Hematopoietic multipotent progenitor cell (in vitro differentiated cells): ENCODE measurements around the gene GALNT1. TPM values are rescaled to one million over a fixed set of nuclear protein-coding genes. Genes with fewer than 3 reads are reported as not detected.

Experiments
- DNase-seq, 3 donors: peaks; one replicate each; pipeline ENCODE4 v3.0.0-alpha.2; 2011 to 2015; ENCODE audit warnings: low read depth in 2 of 3, low spot score in 2 of 3
- total RNA-seq: library from RNA; depleted of rRNA; stranded (reverse); fragments of >200 nt; gene quantifications from one replicate; pipeline ENCODE4 v1.2.3, GENCODE V29; 2012

GALNT1 gene
- total RNA-seq, 1 donor, result 35.0 TPM

DNA sequence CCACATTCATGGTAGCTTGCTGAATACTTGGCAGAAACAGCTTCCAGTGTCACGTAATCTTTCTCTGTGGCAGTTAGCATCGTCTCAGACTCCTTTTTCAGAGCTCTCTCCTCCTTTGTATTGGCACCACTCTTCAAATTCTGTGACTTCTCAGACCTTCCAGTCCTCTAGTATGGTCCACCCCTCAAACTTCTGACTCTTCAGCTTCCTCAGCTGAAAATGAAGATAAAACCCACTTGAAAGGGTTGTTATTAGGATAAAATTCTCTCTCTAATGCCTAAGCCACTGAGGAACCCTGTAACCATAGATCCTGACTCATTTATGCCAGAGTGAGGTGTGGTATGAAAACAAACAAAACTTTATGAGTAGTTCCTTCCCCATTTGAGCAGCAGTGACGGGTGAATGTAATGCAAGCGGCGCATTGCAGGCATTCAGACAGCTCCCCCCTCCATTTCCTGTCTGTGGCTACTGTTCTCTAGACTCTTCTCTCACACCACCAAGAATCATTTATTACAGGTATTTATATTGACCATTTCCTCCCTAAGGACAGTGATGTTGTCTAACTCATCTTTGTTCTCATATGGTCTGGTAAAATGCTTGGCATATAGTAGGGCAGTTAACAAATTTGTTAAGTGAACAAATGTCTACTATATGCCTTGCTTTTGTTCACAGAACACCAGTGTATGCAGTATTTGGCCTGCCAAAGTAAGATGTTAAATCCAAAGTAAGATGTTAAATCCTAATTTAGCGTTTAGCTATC lies 35.3 kb downstream of the GALNT1 start:
- DNase-seq, result peak; percentile 19 to 93 (median 87)

DNA sequence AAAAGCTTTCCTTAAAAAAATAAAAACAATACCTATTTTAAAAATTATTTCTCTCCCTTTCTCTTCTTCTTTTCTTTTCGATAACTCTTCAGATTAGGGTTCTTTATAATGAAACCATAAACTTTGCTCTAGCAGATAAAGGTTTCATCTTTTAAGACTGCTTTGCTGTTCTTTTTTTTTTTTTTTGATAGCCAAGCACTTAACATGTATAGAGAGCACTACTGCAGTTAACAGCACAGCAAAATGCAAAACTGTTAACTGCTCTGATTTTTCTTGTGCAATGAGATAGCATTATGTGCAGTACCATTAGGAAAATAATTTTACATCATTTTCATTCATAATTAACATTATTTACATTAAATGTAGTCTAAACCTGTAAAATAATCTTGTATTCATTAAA lies 36.3 kb downstream of the GALNT1 start:
- DNase-seq, result no peak

GRCh38 chr18:35618289-35618688 lies 36.7 kb downstream of the GALNT1 start:
- no peak for DNase-seq

DNA sequence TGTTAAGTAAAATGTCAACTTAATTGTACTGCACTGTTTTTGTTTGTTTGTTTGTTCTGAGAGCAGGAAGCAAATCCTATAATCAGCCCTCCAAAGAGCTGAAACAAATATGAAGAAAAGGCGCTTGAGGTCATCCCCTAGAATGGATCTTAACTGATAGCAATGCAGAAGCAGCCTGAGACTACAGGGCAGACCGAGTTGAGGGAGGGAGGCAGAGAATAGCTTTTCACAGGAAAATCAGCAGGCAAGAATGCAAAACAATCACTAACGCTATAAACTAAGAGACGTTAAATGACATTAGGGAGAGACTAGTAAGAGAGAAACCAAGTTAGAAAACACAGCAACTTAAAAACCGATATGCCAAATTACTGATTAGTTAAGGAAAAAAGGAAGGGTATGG lies 37.2 kb downstream of the GALNT1 start:
- DNase-seq, result no peak

DNA sequence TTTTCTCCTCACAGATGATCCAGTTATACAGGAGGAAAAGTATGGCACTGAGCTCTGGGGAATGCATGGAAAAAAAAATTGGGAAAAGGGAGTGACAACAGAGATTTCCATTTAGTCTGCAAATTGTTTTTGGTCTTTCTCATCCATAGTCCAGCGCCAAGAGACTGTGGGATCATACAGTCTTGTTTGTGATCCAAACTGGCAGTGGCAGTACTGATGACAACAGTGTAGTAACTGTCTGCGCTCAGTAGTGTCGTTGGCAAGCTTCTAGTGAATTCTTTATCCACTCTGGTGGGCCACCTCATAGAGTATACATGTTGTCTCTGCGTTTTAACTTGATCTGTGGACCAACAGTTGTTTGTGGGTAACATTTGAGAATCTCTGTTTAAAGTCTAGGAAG lies 37.9 kb downstream of the GALNT1 start:
- DNase-seq, result no peak

DNA sequence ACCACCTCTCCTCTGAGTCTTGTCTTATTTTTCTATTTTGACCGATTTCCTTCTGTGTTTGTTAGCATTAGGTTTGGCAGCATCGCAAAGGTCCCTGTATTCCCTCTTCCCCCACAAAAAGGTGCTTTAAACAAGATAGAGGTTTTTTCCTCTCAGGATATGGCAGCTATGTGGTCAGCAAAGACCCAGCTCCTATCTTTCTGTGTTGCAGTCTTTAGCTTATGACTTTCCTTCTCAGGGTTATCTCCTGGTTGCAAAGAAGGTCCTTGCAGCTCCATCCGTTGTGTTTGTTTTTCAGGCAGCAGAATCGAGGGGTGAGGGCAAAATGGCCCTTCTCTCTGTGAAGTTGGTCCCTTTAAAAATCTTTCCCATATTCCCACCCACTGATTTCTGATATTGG lies 38.4 kb downstream of the GALNT1 start:
- DNase-seq, result no peak

DNA sequence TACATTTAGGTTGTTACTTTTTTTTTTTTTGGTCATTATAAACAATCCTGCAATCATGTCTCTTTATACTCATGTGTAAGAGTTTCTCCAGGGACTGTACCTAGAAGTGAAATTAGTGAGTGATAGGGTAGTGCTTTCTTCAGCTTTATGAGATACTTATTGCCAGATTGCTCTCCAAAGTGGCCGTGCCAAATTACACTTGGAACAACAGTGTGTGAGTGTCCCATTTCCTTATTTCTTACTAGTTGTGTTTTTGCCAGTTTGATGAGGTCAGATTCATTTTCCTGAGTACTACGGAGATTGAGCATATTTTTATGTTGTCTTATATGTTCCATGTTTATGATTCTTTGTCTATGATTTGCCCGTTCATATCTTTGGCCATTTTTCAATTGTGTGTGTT lies 39.2 kb downstream of the GALNT1 start:
- no peak for DNase-seq

- DNase-seq, result no peak
Measured at GRCh38 chr18:35623255-35623654, 41.7 kb downstream of the GALNT1 start.

- DNase-seq, result no peak
Measured at GRCh38 chr18:35624146-35624545, 42.6 kb downstream of the GALNT1 start.

DNA sequence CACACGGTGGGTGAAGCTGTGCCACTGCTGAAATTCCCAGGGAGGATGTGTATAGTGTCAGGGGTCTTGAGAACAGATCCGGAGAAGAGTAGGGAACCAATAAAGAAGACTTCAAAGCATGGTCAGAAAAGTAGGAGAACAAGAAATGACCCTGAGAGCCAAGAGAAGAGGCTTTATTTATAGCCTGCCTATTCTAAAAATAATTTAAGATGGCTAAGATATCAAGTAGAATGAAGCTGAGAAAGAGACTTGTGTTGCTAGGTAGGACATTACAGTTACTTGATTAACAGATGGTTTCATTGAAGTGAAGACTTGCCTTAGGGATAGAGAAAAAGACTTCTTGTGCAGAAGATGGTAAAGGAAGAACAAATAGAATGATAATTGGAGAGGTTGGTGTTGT lies 43.7 kb downstream of the GALNT1 start:
- DNase-seq, result no peak

GRCh38 chr18:35633761-35634160 lies 52.2 kb downstream of the GALNT1 start:
- no peak for DNase-seq

DNA sequence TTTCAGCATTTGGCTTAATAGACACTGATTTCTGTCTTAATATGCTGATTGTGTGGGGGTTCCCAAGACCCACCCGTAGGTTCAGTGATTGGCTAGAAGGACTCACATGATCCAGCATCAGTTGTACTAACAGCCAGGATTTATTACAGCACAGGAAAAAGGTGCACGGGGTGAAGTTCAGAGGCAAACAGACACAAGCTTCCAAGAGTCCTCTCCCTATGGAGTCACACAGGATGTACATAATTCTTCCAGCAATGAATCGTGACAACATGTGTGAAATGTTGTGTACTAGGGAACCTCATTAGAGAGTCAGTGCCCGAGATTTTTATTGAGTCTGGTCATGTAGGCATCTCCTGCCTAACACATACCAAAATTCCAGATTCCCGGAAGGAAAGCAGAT lies 52.8 kb downstream of the GALNT1 start:
- no peak for DNase-seq

DNA sequence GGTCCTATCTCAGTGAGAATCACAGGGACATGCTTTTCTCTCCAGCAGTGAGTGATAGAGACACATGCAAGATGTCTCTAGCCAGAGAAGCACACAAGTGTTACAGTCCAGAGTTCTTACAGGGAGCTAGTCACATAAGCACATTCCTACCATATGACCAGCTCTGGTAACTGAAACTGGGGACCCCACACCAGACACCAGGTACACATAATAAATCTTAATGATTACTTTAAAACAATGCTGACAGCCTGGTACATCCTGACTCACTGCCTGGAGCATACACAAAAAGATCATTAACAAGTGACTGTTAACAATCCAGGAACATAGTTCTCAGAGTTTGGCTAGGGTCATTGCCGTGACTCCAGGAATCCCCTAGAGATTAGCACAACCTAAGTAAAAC lies 53.6 kb downstream of the GALNT1 start:
- no peak for DNase-seq

DNA sequence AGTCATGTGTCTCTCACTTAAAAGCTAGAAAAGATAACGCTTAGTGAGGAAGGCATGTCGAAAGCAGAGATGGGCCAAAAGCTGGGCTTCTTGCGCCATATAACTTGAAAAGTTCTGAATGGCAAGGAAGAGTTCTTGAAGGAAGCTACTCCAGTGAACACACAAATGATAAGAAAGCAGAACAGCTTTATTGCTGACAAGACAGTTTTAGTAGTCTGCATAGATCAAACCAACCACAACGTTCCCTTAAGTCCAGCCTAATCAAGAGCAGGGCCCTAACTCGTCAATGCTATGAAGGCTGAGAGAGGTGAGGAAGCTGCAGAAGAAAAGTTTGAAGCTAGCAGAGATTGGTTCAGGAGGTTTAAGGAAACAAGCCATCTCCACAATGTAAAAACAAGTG lies 55.7 kb downstream of the GALNT1 start:
- no peak for DNase-seq

GRCh38 chr18:35639296-35639695 lies 57.8 kb downstream of the GALNT1 start:
- DNase-seq, result no peak

GRCh38 chr18:35641467-35641866 lies 59.9 kb downstream of the GALNT1 start:
- no peak for DNase-seq

- DNase-seq, result no peak
Measured at GRCh38 chr18:35641916-35642315, 60.4 kb downstream of the GALNT1 start.

DNA sequence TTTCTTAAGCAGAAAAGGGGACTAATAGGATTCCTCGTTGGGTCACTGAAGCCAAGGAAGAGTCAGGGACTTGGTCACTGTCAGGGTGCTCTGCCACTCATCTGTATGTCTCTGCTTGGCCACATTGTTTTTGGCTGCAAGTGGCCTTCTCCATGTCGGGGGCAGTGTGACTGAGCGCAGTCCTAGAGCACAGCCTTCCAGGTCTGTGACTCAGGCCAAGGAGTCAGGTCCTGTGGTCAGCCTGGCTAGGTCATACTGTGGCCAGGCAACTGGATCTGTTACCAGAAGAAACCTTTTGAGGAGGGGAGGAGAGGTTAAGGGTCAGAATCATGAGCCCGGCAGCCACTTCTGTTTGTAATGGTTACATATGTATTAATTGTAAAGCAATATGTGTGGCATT lies 61.3 kb downstream of the GALNT1 start:
- DNase-seq, result no peak

GRCh38 chr18:35646449-35646848 lies 64.9 kb downstream of the GALNT1 start:
- DNase-seq, result no peak

DNA sequence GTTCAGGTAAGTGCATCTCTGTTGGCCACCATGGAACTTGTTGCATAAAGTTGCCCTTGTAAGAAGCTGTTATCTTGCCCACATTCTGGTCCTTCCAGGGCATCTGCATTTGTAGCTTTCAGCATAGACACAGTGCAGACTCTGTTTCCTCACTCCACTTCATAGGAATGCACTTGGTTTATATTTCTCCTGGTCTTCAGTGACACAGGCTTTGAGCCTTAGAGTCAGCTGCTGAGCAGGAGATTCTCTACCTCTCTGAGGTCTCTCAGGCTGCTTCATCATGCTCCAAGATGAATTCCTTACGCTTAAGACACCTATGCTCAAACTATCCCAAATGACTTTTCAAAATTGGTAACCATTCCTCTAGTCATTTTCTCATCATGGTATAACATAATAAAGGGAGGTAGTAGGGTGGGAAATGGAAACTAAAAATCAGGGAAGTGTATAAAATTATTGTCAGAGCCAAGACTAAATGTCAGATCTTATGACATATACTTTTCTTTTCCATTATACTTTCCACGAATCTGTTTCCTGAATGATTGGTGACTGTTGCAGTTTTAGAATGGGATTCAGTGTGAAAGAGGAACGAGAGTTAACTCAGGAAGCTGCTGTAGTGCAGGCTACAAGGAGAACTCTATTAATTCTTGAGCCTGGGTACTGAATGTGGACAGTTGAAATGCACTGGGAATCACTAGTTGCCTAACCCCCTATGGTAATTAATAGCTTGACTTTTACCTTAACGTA lies 72.0 kb downstream of the GALNT1 start:
- DNase-seq, result no peak

- no peak for DNase-seq
Measured at GRCh38 chr18:35658112-35658511, 76.6 kb downstream of the GALNT1 start.

GRCh38 chr18:35661483-35662146 lies 80.1 kb downstream of the GALNT1 start:
- DNase-seq, result peak in 1 of 3 donors; percentile 39
